ENCODE data around the gene FASTKD1.
"Not testable (repeated sequence)": the region's sequence is repeated elsewhere in the genome, so short reads cannot be mapped to it uniquely, and the experiment has no call there.

Gene FASTKD1

DNA sequence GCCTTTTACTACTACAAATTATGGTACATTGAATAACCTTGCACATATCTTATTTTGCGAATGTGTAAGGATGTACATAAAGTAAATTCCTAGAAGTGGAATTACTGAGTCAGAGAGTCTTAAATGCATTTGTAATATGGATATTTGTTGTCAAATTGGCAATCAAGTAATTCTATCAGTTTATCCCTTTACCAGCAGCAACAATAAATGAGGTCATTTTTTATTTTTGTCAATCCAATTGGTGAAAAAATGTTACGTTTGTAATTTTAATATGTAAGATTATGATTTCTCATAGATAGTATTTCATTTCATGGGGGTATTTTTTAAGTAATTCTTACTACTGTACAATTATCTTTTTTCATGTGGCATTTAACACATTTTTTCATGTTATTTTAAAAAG lies 25.3 kb upstream of the FASTKD1 start:
- TF ChIP-seq, protein P1, sequence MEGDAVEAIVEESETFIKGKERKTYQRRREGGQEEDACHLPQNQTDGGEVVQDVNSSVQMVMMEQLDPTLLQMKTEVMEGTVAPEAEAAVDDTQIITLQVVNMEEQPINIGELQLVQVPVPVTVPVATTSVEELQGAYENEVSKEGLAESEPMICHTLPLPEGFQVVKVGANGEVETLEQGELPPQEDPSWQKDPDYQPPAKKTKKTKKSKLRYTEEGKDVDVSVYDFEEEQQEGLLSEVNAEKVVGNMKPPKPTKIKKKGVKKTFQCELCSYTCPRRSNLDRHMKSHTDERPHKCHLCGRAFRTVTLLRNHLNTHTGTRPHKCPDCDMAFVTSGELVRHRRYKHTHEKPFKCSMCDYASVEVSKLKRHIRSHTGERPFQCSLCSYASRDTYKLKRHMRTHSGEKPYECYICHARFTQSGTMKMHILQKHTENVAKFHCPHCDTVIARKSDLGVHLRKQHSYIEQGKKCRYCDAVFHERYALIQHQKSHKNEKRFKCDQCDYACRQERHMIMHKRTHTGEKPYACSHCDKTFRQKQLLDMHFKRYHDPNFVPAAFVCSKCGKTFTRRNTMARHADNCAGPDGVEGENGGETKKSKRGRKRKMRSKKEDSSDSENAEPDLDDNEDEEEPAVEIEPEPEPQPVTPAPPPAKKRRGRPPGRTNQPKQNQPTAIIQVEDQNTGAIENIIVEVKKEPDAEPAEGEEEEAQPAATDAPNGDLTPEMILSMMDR (IDR thresholded peaks at IDR 0.05; ENCODE audit: extremely low read depth, missing control alignments) = no peak
- no peak for DNase-seq (ENCODE audit: low spot score)

- DNase-seq (ENCODE audit: low spot score) = not testable (repeated sequence)
Observed at GRCh38 chr2:169596546-169596945, 22.9 kb upstream of the FASTKD1 start.

- no peak for DNase-seq (ENCODE audit: low spot score)
- TF ChIP-seq, protein P1 (IDR thresholded peaks at IDR 0.05; ENCODE audit: extremely low read depth, missing control alignments) = no peak
Observed at GRCh38 chr2:169590804-169591203, 17.1 kb upstream of the FASTKD1 start.

DNA sequence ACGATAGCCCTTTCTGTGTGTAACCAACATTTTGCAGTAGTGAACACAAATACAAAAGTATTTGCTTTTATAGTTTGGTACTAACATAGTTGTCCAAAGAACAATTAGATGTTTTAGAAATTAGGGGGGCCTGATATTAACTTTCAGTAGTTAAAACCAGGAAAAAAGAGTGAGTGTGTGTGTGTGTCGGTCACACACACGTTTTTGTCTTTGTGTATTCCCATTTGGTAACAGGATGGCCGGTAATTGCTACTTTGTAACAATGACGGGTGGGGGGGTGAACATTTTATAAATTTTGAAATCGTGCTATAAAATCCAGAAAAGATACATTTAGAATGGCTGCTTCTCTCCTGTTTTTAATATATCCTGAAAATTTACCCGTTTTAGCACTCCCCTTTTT lies 12.0 kb upstream of the FASTKD1 start:
- no peak for DNase-seq (ENCODE audit: low spot score)
- TF ChIP-seq, protein P1 (IDR thresholded peaks at IDR 0.05; ENCODE audit: extremely low read depth, missing control alignments) = no peak

- TF ChIP-seq, protein P1 (IDR thresholded peaks at IDR 0.05; ENCODE audit: extremely low read depth, missing control alignments) = no peak
- peak; percentile 90 for DNase-seq (ENCODE audit: low spot score)
Observed at GRCh38 chr2:169584005-169584877, 10.6 kb upstream of the FASTKD1 start, which contains the start of gene PPIG. PPIG (plus strand) TSS chr2:169584351; CDS start chr2:169604042, 19,691 bp downstream.

DNA sequence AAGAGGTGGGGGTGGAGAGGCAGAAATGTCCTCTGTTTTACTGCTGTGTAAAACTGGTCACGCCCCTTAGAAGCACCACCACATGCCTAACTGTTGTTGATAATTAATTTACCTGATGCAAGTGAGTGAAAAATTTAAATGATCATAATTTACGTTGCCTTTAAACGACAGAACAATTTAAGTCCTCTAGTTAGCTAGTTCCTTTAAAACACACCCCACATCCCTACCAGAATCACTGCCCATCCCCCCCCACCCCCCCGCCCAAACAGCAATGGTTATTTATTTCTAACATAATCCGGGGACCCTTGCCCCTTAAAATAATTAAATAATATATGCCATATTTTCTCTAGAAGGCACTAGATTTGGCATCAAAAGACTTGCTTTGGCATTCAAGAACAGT lies 9.9 kb upstream of the FASTKD1 start:
- TF ChIP-seq, protein P1 (IDR thresholded peaks at IDR 0.05; ENCODE audit: extremely low read depth, missing control alignments) = no peak
- no peak for DNase-seq (ENCODE audit: low spot score)

- not testable (repeated sequence) for DNase-seq (ENCODE audit: low spot score)
Observed at GRCh38 chr2:169582552-169583266, 9.0 kb upstream of the FASTKD1 start.

DNA sequence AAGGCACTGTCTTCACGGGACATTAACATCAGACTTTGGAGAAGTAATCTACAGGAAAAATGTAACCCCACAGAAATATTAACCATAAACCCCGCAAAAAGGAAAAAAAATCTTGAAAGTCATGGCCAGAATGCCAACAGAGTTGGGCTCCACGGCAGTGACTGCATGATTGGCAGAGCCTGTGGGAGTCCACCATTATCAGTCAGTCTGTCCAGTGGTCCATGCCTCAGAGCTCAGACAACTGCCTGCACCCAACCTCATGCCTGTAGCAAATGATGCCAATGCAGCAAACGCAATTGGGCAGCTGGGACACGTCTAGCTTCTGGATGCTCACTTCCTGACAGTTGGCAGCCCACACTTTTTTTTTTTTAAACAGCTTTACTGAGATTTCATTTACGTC lies 5.4 kb upstream of the FASTKD1 start:
- DNase-seq (ENCODE audit: low spot score) = no peak
- TF ChIP-seq, protein P1 (IDR thresholded peaks at IDR 0.05; ENCODE audit: extremely low read depth, missing control alignments) = no peak

- not testable (repeated sequence) for DNase-seq (ENCODE audit: low spot score)
Observed at GRCh38 chr2:169575264-169575663, 1.6 kb upstream of the FASTKD1 start.

DNA sequence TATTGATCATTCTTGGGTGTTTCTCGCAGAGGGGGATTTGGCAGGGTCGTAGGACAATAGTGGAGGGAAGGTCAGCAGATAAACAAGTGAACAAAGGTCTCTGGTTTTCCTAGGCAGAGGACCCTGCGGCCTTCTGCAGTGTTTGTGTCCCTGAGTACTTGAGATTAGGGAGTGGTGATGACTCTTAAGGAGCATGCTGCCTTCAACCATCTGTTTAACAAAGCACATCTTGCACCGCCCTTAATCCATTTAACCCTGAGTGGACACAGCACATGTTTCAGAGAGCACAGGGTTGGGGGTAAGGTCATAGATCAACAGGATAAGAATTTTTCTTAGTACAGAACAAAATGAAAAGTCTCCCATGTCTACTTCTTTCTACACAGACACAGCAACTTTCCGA lies 874 bp upstream of the FASTKD1 start:
- not testable (repeated sequence) for DNase-seq (ENCODE audit: low spot score)
